GM12892 (cell line): ENCODE data around the gene SPOCK1.

Experiments
- POLR2A ChIP-seq: IDR thresholded peaks from 2 replicates; pipeline ENCODE4 v1.6.1; 2011; ENCODE audit warnings: low read depth, low read length, control low read depth
- POLR2AphosphoS5 ChIP-seq: IDR thresholded peaks from 2 replicates; pipeline ENCODE4 v1.6.1; 2011; ENCODE audit warnings: low read depth, low read length, control low read depth
- TAF1 ChIP-seq: IDR thresholded peaks from 2 replicates; pipeline ENCODE4 v1.6.1; 2011; ENCODE audit warnings: low read depth, mild to moderate bottlenecking, control low read depth, low read length, borderline replicate concordance

DNA sequence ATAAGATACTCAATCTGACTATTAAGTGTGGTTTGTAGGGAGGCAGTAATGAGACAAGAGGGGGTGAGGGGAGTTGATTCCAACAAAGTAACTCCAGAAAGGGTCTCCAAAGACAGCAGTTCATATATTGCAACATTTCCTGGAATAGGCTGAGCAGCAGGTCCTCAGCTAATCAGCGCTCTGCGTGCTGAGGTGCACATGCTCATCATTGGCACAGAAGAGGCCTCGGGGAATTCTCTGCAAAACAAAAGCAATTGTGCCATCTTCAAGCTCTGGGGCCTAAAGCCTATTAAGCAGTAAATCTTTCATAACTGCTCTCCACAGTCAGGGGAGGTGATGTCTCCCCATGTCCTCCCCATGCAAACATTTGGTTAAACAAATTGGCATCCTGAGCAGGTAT, 357.3 kb downstream of the SPOCK1 start:
- no peak for TF ChIP-seq POLR2AphosphoS5
- no peak for TF ChIP-seq POLR2A
- no peak for TF ChIP-seq TAF1
